AG09319 (cell line): Measurements from ENCODE around the gene HOXB2.

Experiments
- DNase-seq: peaks from one replicate; pipeline ENCODE4 v3.0.0-alpha.2; 2010; ENCODE audit warnings: low read depth; ENCODE audit errors: extremely low read depth
- CTCF ChIP-seq: IDR thresholded peaks from 2 replicates; pipeline ENCODE4 v1.5.1; 2011; ENCODE audit warnings: low read depth, mild to moderate bottlenecking, inconsistent platforms, low read length, moderate library complexity

HOXB2 gene

GRCh38 chr17:48528936-48529682, 15.8 kb downstream of the HOXB2 start:
- no peak for DNase-seq
- TF ChIP-seq CTCF, result no peak

GRCh38 chr17:48528153-48528935, 16.6 kb downstream of the HOXB2 start:
- no peak for DNase-seq
- no peak for TF ChIP-seq CTCF

GRCh38 chr17:48527547-48527932, 17.4 kb downstream of the HOXB2 start:
- no peak for DNase-seq
- no peak for TF ChIP-seq CTCF

- no peak for DNase-seq
- no peak for TF ChIP-seq CTCF
These were observed 18.0 kb downstream of the HOXB2 start for GRCh38 chr17:48526608-48527546.

- TF ChIP-seq CTCF, result no peak; the same call in 1 of the 2 replicates
These were observed 21.9 kb downstream of the HOXB2 start for GRCh38 chr17:48523010-48523409.

GRCh38 chr17:48522031-48522653, 22.8 kb downstream of the HOXB2 start:
- no peak for TF ChIP-seq CTCF
- no peak for DNase-seq

More at GRCh38 chr17:48523010-48523409, 21.9 kb downstream of the HOXB2 start:
- DNase-seq, result no peak
